Embryonic facial prominence (tissue), 1 donor: ENCODE data around the gene WNT1.

Source experiments
- DNase-seq: peaks from one replicate; pipeline ENCODE4 v3.0.0-alpha.2; 2016; ENCODE audit errors: extremely low spot score

WNT1 gene

GRCh38 chr12:48961331-48961730 is 16.8 kb upstream of the WNT1 start:
- DNase-seq: no peak

DNA sequence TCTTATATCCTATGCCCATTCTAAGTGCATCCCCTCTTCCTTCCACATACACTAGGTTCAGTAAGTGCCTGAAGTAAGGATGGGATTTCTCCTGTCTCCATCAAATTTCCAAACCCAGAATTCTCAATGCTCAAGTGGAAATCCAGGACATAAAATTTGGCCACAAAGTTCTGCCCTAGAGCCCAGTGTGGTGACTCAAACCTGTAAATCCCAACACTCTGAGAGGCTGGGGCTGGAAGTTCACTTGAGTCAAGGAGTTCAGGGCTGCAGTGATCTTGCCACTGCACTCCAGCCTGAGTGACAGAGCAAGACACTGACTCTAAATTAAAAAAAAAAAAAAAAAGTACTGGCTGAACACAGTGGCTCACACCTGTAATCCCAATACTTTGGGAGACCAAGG is 16.3 kb upstream of the WNT1 start:
- no peak for DNase-seq

DNA sequence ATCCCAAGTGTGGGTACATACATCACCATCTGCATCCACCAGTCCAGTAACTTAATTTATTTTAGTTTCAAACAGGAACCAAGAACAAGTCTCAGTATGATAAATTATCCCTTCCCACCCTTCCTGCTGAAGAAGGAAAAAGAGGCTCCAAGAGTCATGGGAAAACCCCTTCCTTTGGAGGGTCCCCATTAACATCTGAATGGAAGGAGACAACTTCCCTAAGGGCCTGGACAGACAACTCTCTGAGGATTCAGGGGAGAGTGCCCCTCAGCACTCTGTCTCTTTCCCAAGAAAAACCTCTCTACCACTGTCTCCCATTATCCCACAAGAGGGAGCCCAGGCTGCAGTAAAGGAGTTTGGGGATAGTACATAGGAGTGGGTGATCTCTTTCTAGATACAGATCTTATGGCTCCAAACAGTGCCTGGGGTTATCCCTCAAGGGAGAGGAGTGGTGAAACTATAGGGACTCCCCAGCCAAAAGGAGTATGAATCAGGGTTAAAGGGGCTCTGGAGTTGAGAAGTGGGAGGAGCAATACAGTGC is 12.8 kb upstream of the WNT1 start:
- DNase-seq: no peak

GRCh38 chr12:48966177-48966895 is 11.8 kb upstream of the WNT1 start:
- DNase-seq: no peak

DNA sequence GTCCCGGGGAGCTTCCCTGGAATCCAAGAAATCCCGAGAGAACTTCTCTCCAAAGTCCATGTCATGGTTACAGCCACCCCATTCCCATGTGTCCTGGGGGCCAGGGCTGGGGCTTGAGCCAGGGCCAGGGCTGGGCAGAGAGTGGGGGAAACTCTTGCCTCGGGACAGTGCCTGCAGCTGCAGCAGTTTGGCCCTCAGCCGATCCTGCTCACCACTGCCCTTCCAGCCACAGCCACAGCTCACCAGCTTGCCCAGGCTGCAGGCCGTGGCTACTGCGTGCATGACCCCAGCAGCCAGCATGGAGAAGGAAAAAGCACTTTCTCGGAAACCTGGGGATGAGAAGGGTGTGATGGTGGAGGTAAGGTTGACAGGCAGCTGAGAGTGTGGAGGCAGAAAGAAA is 10.1 kb upstream of the WNT1 start:
- no peak for DNase-seq

- DNase-seq: no peak
Observed at GRCh38 chr12:48968467-48968866, 9.7 kb upstream of the WNT1 start.

- DNase-seq: no peak
Observed at GRCh38 chr12:48969160-48969771, 8.9 kb upstream of the WNT1 start.

DNA sequence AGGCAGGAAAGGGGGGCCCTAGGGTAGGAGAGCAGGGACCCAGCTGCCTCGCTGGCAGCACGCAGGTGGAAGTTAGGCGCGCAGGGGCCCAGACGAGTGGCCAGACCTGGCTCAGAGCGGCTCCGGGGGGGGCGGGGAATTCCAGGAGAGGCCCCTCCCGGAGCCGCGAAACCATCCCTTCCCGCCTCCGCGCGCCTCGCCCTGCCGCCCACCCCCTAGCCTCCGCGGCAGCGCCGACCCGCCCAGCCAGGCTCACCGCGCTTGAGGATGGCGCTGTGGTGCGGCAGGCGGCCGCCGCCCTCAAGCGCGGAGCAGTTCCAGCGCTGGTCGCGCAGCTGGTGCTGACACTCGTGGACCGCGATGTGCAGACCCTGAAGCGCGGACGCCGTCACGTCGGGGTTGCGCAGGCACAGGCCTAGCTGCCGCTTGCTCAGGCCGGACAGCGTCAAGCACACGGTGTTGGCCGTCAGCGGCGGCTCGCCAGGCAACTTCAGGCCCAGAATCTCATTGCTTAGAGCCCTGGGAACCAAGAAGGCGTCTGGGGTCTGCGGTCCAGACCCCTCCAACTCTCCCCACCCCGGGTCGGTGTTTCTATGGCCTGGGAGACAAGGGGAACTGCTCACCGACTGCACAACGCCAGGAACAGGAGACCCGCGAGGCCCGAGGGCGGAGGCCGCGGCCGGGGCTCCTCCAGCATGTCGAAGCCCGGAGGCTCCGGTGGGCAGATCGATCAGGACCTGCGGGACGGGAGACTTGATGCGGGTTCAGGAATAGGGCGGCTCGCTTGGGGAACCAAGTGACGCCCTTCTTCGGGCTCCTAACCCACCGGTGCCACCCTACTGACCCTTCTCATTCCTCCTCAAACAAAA is 8.1 kb upstream of the WNT1 start:
- DNase-seq: no peak

DNA sequence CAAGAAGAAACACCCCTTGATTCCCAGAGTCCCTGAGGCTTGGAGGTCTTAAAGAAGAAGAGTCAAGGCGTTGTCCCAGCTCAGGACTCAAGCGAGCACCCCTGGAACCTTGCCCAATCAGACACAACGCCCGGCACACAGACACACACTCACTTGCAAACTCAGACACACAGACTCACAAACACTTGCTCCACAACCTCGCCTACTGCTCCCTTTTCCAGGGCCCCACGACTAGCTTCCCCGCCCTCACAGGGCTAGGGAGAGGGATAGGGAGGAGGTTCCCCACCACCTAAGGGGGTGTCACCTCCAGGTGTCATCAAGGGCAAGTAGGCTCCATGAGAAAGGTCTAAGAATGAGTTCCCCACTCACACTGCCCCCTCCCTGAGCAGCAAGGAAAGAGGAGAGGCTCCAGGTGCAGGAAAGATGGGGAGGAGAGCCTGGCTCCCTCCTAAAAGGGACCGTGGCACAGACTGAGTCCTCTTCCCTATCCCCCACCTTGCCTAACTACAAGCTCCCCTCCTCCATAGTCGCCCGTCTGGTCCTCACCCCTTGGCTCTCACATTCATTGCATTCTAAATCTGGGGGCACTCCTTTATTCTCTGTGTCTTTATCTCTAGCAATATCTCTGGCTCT is 7.3 kb upstream of the WNT1 start:
- no peak for DNase-seq

DNA sequence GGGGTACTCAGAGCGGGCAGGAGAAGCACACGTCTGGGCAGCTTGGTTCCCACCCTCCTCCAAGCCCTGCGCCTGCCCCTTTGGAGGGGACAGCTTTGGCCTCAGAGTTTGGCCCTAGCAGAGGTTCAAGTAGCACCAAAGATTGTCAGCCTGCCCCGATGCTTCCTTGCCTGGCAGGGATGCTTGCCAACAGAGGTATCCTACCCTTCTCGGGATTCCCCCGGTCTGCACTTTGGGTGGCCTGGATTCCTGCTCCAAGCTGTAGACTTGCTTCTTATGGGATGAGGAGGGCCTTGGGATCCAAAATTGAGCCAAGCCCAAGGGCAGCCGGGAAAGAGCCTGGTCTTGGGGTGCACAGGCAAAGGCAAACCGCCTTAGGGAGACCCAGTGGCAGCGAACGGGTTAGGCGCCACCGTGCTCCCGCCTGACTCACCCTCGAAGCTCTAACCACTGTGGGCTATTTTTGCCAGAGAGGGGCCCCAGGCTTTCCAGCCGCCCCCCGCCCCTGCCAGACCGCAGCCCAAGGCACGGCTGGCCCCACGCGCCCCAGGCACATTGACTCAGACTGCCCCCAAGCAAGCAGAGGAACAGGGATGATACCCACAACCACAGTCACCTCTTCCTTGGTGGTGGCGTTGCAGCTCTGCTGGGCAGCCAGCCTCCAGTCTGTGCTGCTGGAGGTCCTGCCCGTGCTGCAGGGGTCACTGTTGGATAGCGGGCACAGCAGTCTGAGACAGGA is 5.7 kb upstream of the WNT1 start:
- DNase-seq: no peak

- no peak for DNase-seq
Observed at GRCh38 chr12:48972952-48973483, 5.1 kb upstream of the WNT1 start.

- no peak for DNase-seq
Observed at GRCh38 chr12:48973531-48973930, 4.6 kb upstream of the WNT1 start.

DNA sequence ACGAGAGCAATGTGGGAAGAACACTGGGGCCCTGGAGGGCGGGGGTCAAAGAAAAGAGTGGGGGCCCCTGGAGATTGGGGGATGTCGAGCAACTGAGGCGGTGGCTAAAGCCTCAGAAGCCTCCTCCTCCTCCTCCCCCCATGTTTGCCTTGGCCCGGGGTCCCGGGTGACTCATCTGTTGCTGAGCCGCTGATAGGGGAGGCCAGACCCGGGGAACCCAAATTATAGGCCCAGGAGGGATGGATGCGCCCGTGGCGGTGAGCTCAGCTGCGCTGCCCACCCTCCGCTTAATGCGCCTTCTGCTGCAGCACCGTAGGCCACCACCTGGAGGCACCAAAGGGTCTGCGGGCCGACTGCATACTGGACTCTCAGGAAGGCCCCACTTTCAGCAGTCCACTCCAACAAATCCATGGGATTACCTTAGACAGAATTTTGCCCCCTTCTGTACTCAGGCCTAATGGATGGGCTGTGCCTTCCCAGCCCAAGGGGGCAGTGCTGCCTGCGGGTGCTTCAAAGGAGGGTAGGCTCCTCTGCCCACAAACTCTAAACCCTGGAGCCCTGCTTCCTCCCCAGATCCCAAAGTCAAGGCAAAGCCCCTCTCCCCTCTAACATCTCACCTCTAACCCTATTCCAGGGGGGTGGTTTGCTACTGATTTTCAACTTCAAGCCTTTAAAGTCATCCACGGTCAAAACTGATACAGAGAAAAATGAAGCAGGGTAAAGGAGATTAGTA is 4.0 kb upstream of the WNT1 start:
- DNase-seq: no peak

GRCh38 chr12:48977290-48978281 is 536 bp upstream of the WNT1 start:
- DNase-seq: no peak

GRCh38 chr12:48978741-48979601 is 849 bp downstream of the WNT1 start:
- no peak for DNase-seq

GRCh38 chr12:48979602-48980388 is 1.7 kb downstream of the WNT1 start:
- no peak for DNase-seq

DNA sequence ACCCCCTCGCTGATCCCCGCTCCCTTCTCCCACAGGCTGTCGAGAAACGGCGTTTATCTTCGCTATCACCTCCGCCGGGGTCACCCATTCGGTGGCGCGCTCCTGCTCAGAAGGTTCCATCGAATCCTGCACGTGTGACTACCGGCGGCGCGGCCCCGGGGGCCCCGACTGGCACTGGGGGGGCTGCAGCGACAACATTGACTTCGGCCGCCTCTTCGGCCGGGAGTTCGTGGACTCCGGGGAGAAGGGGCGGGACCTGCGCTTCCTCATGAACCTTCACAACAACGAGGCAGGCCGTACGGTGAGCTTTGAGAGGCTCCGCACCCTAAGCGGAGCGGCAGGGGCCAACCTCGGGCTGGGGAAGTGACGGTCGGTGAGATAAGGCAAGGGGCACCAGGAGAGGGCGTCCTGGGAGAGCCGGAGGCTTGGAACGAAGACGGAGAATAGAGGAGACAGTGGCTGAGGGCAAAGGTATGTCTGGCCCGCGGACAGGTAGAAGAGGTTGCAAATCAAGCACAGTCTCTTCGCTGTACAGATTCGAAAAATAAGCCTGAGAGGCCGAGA is 2.3 kb downstream of the WNT1 start:
- no peak for DNase-seq
